Measurements from ENCODE around the gene MRNIP. TPM values are rescaled to one million over a fixed set of nuclear protein-coding genes. Genes with fewer than 3 reads are reported as not detected.

Gene MRNIP
- polyA plus RNA-seq, 1 donor (not counting 4 experiments of a cell fraction or from before 2014, with no cell fraction given): 14.9 TPM

DNA sequence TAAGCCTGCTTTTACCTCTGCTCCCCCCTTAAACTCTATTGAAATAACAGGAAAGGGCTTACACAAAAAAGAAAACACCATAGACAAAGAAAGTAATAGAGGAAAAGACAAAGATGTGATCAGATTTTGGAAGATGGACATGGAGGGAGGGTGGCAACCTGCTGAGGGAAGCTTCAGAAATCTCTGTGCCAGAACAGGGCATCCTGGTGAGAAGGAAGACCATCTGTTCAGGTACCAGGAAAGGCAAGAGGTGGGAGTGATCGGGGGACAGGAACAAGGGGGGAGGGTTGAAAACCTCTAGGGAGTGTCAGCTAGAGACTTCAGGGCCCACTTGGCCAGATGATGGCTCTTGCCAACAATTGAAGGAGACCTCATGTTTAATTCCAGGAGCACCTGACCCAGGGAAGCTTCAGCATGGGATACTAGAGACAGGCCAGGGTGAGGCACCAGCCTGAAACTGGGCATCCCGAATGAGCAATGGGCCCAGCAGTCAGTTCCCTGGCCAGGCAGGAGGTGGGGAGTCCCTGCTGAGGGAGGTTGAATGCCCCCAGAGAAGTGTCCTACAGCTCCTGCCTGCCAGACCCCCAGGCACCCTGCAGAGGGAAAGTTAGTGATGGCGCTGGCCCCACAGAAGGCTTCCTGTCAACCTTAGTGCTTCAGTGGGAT, 29.7 kb downstream of the MRNIP start:
- dilution Hi-C loops (cut with MboI; ENCODE audit: extremely low pct_ligation_motif_present, low sequenced_read_pairs): loop anchor here (25.0 kb wide), 1 partner anchor 92 kb away; the partner anchor contains the start of gene MAML1
- FAIRE-seq (no peak), DNase-seq (ENCODE audit: low read depth, low spot score) (no peak)
- Histone ChIP-seq H3K4me3 (ENCODE audit: control insufficient read depth in 2 of 3, extremely low read depth in 1 of 3, insufficient read depth in 2 of 3, low read depth in 1 of 3, low read length in 3 of 3) (no peak overlapping the region), H3K4me1 (ENCODE audit: control insufficient read depth, extremely low read depth, insufficient read depth, low read length) (no peaks in the 10 kb centered on the region), H3K9ac (ENCODE audit: control insufficient read depth, extremely low read depth, insufficient read depth, low read length) (no peak overlapping the region), H3K27me3 (ENCODE audit: control insufficient read depth, extremely low read depth, insufficient read depth, low read length) (no peaks in the 10 kb centered on the region), H3K79me2 (ENCODE audit: control insufficient read depth, insufficient read depth, low read length) (no peaks in the 10 kb centered on the region), H3K27ac (ENCODE audit: control insufficient read depth, insufficient read depth, low read length) (no peak overlapping the region), H3K36me3 (ENCODE audit: control insufficient read depth in 2 of 2, extremely low read depth in 1 of 2, insufficient read depth in 2 of 2, low read length in 2 of 2) (peaks cover 49 to 59% of the 10 kb centered on the region in 2 experiments), H3K9me1 (ENCODE audit: control insufficient read depth, extremely low read depth, insufficient read depth, low read length) (peaks cover 3% of the 10 kb centered on the region), H3K4me2 (ENCODE audit: control insufficient read depth, extremely low read depth, insufficient read depth, low read depth, low read length) (no peak overlapping the region), H4K20me1 (ENCODE audit: control insufficient read depth, extremely low read depth, insufficient read depth, low read length) (peaks cover 5% of the 10 kb centered on the region), H2AFZ (ENCODE audit: control insufficient read depth, low read length) (no peak overlapping the region), H3K9me3 (ENCODE audit: control insufficient read depth, low read depth, low read length) (no peaks in the 10 kb centered on the region)
- TF ChIP-seq, protein P1, sequence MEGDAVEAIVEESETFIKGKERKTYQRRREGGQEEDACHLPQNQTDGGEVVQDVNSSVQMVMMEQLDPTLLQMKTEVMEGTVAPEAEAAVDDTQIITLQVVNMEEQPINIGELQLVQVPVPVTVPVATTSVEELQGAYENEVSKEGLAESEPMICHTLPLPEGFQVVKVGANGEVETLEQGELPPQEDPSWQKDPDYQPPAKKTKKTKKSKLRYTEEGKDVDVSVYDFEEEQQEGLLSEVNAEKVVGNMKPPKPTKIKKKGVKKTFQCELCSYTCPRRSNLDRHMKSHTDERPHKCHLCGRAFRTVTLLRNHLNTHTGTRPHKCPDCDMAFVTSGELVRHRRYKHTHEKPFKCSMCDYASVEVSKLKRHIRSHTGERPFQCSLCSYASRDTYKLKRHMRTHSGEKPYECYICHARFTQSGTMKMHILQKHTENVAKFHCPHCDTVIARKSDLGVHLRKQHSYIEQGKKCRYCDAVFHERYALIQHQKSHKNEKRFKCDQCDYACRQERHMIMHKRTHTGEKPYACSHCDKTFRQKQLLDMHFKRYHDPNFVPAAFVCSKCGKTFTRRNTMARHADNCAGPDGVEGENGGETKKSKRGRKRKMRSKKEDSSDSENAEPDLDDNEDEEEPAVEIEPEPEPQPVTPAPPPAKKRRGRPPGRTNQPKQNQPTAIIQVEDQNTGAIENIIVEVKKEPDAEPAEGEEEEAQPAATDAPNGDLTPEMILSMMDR (optimal IDR thresholded peaks at IDR 0.05 in 1 of 3, IDR thresholded peaks at IDR 0.05 in 1 of 3, conservative IDR thresholded peaks at IDR 0.05 in 1 of 3; ENCODE audit: extremely low read depth in 1 of 3, insufficient read depth in 2 of 3, low read length in 3 of 3): no peak
- no peak for TF ChIP-seq EZH2 (IDR thresholded peaks at IDR 0.05; ENCODE audit: low read length)

DNA sequence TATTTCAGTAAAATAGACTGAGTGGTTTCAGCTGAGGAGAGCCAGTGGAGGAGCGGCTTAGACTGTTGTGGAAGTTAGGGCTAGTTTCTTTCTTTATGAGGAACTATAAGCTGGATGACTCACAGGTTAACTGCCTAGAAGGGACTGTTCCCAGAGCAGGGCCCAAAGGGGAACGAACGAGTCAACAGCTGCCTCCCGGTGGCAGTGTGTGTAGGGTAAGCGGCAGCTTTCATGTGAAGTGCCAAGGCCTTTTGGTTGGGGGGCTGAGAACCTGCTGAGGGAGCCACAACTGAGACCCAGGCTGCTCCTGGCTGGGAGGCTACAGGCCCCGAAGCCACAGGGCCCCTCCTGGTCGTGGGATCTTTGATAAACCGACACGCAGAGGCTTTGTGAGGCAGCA, 30.9 kb downstream of the MRNIP start:
- H4K20me1 ChIP-seq (ENCODE audit: control insufficient read depth, extremely low read depth, insufficient read depth, low read length): peaks cover 10% of the 10 kb centered on the region
- no peak for FAIRE-seq
- peaks cover 3% of the 10 kb centered on the region for H3K9me1 ChIP-seq (ENCODE audit: control insufficient read depth, extremely low read depth, insufficient read depth, low read length)
- no peak for DNase-seq (ENCODE audit: low read depth, low spot score)
- H3K4me3 ChIP-seq (ENCODE audit: control insufficient read depth in 2 of 3, extremely low read depth in 1 of 3, insufficient read depth in 2 of 3, low read depth in 1 of 3, low read length in 3 of 3): no peak overlapping the region
- no peak for TF ChIP-seq EZH2 (IDR thresholded peaks at IDR 0.05; ENCODE audit: low read length)
- TF ChIP-seq, protein P1 (optimal IDR thresholded peaks at IDR 0.05 in 1 of 3, IDR thresholded peaks at IDR 0.05 in 1 of 3, conservative IDR thresholded peaks at IDR 0.05 in 1 of 3; ENCODE audit: extremely low read depth in 1 of 3, insufficient read depth in 2 of 3, low read length in 3 of 3): no peak
- peaks cover 44 to 55% of the 10 kb centered on the region in 2 experiments for H3K36me3 ChIP-seq (ENCODE audit: control insufficient read depth in 2 of 2, extremely low read depth in 1 of 2, insufficient read depth in 2 of 2, low read length in 2 of 2)
- no peak overlapping the region for H3K4me2 ChIP-seq (ENCODE audit: control insufficient read depth, extremely low read depth, insufficient read depth, low read depth, low read length)
- H3K9me3 ChIP-seq (ENCODE audit: control insufficient read depth, low read depth, low read length): no peaks in the 10 kb centered on the region
- no peaks in the 10 kb centered on the region for H3K4me1 ChIP-seq (ENCODE audit: control insufficient read depth, extremely low read depth, insufficient read depth, low read length)
- no peaks in the 10 kb centered on the region for H3K27me3 ChIP-seq (ENCODE audit: control insufficient read depth, extremely low read depth, insufficient read depth, low read length)
- H3K9ac ChIP-seq (ENCODE audit: control insufficient read depth, extremely low read depth, insufficient read depth, low read length): no peak overlapping the region
- H2AFZ ChIP-seq (ENCODE audit: control insufficient read depth, low read length): no peak overlapping the region
- no peak overlapping the region for H3K27ac ChIP-seq (ENCODE audit: control insufficient read depth, insufficient read depth, low read length)
- H3K79me2 ChIP-seq (ENCODE audit: control insufficient read depth, insufficient read depth, low read length): peaks cover 6% of the 10 kb centered on the region
- dilution Hi-C loops (cut with MboI; ENCODE audit: extremely low pct_ligation_motif_present, low sequenced_read_pairs): loop anchor here (25.0 kb wide), 1 partner anchor 90 kb away; the partner anchor contains the start of gene MAML1
